NOMO-1 treated with DMSO at 0.1 percent for 48 hours (cell line): ENCODE data around the gene SEC63.
"Not testable (repeated sequence)": the region's sequence is repeated elsewhere in the genome, so short reads cannot be mapped to it uniquely, and the experiment has no call there.

Experiments
- DNase-seq: peaks from one replicate; lab custom pipeline; 2025; ENCODE audit not compliant: unreplicated experiment; lab: John Stamatoyannopoulos, UW

Gene SEC63

GRCh38 chr6:107976155-107976783, 18.3 kb upstream of the SEC63 start:
- DNase-seq = no peak

- no peak for DNase-seq
Measured at GRCh38 chr6:107973594-107973993, 15.6 kb upstream of the SEC63 start.

- no peak for DNase-seq
Measured at GRCh38 chr6:107972413-107973096, 14.5 kb upstream of the SEC63 start.

- DNase-seq = no peak
Measured at GRCh38 chr6:107971181-107971580, 13.2 kb upstream of the SEC63 start.

GRCh38 chr6:107970255-107970654, 12.2 kb upstream of the SEC63 start:
- DNase-seq = no peak

- DNase-seq = no peak
Measured at GRCh38 chr6:107968081-107968480, 10.1 kb upstream of the SEC63 start.

GRCh38 chr6:107965746-107966145, 7.7 kb upstream of the SEC63 start:
- DNase-seq = no peak

GRCh38 chr6:107962723-107963122, 4.7 kb upstream of the SEC63 start:
- DNase-seq = no peak

- DNase-seq = no peak
Measured at GRCh38 chr6:107959392-107959791, 1.4 kb upstream of the SEC63 start.

GRCh38 chr6:107958689-107959362, 818 bp upstream of the SEC63 start:
- DNase-seq = not testable (repeated sequence)

GRCh38 chr6:107957308-107957908, 600 bp downstream of the SEC63 start:
- peak; percentile 77 for DNase-seq

GRCh38 chr6:107956586-107957307, 1.3 kb downstream of the SEC63 start:
- DNase-seq = peak; percentile 77

- no peak for DNase-seq
Measured at GRCh38 chr6:107956181-107956580, 1.8 kb downstream of the SEC63 start.

GRCh38 chr6:107953858-107954414, 4.1 kb downstream of the SEC63 start:
- not testable (repeated sequence) for DNase-seq

- no peak for DNase-seq
Measured at GRCh38 chr6:107943626-107944439, 14.2 kb downstream of the SEC63 start.

- DNase-seq = no peak
Measured at GRCh38 chr6:107942142-107942541, 15.9 kb downstream of the SEC63 start.

GRCh38 chr6:107941627-107942026, 16.4 kb downstream of the SEC63 start:
- no peak for DNase-seq

- no peak for DNase-seq
Measured at GRCh38 chr6:107941199-107941598, 16.8 kb downstream of the SEC63 start.

GRCh38 chr6:107936910-107937292, 21.1 kb downstream of the SEC63 start:
- not testable (repeated sequence) for DNase-seq
